T-helper 9 cell (primary cell): Measurements from ENCODE around the gene IGFALS.
A peak's percentile ranks its signal among the peaks of the same experiment; 100 is the strongest.

ENCODE experiments used
- DNase-seq: peaks from one replicate; pipeline ENCODE4 v3.0.0-alpha.2; 2020

Gene IGFALS

DNA sequence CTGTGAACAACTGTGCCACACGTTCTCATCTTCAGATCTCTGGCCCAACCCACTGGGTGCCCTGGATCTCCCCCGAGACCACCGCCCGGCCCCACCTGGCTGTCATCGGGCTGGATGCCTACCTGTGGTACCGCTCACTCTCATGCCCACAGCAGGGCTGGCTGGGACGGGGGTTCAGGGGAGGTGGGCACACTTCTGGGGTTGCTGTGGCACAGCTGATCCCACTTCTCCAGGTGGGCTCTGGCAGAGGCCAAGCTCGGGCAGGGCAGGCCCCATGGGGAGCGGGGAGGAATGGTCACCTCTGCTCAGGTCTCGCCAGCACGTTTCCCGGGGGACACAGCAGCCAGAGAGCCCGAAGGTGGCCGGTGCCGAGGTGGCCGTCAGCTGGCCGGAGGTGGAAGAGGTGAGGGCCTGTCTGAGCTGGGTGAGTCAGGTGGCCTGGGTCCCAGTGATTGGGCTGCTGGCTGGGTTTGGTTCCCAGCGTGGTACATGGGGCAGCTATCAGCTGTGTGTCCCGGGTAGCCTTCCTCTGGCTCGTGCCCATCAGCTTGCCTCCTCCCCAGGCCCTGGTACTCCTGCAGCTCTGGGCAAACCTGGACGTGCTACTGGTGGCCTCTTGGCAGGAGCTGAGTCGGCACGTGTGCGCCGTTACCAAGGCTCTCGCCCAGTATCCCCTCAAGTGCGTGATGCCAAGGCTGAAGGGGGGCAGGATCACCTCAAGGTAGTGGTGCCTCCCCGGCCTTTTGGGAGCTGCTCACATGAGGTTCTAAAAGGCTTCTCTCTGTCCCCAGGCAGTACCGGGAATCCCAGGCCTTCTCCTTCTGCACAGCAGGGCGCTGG lies 18.3 kb downstream of the IGFALS start:
- DNase-seq, result no peak

DNA sequence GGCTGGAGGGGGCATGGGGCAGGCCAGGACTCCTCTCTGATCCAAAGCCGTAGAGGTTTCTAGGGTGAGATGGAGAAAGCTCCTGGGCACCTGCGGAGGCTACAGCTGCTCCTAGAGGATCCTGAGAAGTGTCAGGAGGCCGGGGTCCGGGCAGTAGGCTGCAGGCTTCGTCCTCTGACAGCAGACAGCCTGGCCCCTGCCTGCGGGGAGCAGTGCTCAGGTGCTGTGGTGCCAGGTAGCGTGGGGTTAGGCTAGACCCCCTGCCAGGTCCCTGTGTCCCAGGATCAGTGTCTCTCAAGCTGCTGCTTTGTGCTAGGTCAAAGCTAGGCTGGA lies 19.1 kb downstream of the IGFALS start:
- DNase-seq, result no peak

DNA sequence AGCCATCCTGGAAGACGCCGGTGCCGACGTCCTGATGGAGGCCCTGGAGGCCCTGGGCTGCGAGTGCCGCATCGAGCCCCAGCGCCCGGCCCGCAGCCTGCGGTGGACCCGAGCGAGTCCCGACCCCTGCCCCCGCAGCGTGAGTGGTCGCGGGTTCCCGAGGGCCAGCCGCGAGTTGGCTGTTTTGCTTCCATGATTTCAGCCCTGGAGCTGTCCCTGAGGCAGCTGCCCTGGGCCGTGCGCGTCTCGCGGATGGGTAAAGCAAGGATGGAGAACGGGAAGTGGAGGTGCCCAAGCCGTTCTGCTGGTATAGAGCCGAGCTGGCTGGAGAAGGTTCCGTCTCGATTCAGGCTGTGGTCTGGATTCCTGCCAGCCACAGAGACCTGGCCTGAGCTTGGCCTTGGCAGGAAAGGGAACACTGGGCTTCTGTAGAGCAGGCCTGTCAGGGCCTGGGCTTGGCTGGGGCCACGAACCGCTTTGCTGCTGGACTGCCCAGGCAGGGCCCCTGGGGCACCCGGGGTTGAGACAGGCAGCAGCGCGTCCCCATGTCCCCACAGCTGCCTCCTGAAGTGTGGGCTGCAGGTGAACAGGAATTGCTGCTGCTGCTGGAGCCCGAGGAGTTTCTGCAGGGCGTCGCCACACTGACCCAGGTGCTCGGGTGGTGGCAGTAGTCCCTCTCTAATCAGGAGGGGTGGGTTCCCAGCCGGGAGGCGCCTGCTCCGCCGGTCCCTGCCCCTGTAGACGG lies 19.6 kb downstream of the IGFALS start:
- no peak for DNase-seq

DNA sequence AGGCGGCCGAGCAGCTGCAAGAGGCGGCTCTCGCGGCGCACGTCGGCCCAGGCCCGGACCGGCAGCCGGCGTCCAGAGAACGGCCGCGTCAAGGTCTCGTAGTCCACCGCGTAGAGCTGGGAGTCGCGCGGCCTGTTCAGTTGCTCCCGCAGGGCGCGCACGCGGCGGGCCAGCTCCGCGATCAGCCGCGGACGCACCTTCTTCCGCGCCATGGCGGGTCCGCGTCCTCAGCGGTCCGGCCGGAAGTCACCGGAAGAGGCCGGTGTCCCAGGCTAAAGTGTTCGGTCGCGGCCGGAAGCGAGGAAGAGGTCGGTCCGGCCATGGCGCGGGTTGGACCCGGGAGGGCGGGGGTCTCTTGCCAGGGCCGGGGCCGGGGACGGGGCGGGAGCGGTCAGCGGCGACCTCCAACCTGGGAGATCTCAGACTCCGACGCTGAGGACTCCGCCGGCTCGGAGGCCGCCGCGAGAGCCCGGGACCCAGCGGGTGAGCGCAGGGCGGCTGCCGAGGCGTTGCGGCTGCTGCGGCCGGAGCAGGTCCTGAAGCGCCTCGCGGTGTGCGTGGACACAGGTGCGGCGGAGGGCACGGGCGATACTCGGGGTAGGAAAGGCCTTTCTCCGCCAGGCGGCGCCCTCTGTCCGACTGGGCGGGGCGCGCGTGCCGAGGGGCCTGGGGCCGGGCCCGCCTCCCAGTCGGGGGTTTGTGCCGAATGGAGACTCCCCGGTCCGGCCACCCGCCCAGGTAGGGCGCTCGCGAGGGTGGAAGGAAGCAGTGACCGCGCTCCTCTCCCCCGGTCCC lies 20.4 kb downstream of the IGFALS start, which contains the start of gene MRPS34:
MRPS34 (minus strand) TSS at position 227 of the 795 bp plus-strand sequence; CDS start at position 212, 15 bp downstream.
- peak; percentile 79 for DNase-seq

DNA sequence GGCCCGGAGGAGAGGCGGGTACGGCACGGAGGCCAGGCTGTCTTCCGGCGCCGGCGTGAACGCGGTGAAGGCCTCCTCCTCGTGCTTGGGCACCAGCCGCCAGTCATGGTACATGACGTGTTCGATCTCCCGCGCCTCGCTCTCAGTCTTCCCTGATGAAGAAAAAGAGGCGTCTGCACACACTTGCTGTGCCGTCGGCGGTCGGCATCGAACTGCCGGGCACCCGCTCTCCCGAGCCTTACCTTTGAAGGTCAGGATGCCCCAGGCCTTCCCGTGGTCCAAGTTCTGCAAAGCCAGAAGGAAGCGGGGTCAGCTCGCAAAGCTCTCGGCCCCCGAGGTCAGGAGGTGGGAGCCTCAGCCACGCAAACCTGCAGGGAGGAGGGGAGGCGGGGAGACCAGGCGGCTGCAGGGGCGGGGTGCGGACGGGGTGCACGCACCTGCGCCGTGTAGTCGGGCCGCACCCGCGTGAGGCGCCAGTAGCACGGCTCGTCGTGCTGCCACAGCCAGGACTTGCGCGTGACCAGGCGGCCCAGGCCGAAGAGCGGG lies 21.1 kb downstream of the IGFALS start, which contains the start of gene EME2:
EME2 (plus strand) TSS at position 449 of the 546 bp plus-strand sequence. CDS start 418 bp downstream, outside the sequence.
- DNase-seq, result peak; percentile 37

DNA sequence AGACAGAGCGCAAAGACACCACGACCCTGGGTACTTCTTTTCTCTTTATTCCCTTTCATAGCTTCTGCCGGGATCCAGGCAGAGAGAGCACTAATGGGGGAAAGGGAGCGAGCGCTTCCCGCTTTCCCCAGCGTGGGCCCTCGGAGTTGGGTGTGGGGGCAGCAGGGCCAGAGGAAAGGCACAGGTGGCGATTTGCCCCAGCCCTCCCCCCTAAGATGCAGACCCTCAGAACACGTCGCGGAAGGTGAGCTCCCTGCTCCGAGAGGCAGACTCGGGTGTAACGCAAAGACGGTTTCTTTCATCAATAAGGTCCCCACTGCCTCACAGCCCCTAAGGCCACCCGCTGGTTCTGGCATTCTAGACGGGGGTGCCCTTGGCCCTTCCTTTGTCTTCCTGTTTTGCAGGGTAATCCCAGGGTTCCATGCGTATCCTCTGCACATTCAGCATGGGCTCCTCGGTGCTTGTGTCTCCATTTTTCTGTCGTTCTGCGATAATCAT lies 21.6 kb downstream of the IGFALS start:
- DNase-seq, result no peak

DNA sequence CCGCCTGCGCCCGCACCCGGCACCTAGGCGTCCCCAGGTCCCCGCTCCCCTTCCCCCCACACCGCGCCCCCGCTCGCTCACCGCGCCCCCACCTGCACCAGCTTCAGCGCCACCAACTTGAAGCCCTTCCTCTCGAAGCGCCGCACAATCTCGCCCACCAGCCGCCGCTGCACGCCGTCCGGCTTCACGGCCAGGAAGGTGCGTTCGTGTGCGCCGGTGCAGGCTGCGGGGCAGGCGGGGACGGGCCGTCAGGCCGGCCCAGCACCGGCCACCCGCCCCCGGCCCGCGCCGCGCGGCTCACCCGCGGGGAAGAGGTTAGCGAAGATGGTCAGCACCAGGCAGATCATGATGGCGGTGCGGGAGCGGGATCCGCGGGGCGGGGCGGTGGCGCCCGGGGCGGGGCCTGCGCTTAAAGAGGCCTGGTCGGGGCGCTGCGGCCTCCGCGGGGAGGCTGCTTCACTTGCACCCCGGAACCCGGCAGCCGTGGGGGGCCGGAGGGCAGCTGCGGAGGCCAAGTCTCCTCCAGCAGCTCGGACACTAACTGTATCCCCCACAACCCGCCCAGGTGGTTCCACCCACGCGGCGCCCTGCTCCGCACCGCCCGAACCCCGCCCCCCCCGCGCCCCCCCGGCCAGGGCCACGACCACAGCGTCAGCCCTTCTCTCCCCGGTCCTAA lies 22.2 kb downstream of the IGFALS start, which contains the start of gene NME3:
NME3 (minus strand) TSS at position 356 of the 676 bp plus-strand sequence; CDS start at position 347, 9 bp downstream.
- DNase-seq, result peak; percentile 64

DNA sequence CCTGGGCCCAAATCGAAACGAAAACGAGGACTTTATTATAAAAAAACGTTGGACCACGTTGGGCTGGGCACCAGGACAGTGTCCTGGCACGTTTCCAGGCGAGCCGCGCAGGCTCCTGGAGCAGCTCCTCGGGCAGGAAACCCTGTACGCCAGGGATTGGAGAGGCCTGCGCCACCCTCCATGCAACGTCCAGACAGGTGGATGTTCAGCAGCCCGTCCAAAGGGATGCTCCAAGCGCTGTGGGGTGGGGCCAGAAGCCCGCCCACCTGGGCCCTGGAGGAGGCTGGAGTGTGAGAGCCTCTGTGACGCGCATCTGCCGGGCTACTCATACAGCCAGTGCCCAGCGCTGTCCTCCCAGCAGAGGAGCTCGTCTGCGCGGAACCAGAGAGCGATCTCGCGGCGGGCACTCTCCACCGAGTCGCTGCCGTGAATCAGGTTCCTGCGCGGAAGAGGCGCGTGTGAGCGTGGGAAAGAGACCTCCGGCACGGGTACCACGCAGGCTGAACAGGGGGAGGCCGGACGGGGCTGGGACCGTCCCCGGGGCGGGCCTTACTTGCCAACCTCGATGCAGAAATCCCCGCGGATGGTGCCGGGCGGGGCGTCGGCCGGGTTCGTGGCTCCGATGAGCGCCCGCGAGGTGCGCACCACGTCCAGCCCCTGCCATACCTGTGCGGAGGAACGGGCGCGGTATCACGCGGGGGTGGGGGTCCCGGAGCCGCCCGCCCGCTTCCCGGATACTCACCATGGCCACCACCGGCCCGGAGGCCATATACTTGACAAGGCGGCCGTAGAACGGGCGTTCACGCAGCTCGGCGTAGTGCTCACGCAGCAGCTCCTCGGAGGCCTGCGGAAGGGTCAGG lies 22.9 kb downstream of the IGFALS start:
- DNase-seq, result peak; percentile 43

DNA sequence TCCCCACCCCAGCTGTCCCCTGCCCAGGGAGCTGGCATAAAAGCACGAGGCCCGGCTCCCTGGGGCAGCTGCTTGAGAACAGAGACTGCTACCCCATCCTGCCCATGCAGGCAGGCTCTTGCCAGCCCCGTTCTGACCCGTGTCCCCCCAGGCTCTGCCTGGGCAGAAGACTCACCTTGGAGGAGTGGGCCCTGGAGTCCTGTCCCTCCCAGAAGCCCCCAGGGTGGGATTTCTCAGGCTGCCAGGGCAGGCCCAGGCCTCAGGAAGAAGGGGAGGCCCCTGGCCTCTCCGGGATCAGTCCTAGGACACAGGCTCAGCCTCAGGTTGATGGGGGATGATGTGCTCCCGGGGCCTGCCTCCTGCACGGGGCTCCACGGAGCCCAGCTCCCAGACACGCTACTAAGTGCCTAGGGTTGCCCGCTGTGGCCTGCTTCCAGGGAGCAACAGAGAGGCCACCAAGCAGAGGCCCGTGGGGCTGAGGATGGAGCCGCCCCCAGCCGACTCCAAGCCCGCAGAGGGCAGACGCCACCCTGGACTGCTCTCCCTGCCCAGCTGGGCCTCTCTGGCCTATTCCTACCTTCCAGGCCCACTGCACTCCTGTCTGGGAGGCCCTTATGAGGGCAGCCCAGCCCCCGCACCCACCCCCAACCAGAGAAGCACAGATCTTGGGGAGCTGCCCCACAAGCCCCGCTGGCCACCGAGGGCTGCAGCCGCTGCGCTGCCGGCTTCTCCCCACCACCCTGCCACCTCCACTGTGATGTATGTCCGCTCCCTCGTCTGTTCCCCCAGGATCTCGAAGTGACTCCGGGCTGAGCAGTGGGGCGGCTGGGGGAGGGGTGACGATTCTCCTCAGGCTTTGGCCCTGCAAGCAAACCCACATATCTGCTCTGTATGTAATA lies 23.9 kb downstream of the IGFALS start:
- no peak for DNase-seq

DNA sequence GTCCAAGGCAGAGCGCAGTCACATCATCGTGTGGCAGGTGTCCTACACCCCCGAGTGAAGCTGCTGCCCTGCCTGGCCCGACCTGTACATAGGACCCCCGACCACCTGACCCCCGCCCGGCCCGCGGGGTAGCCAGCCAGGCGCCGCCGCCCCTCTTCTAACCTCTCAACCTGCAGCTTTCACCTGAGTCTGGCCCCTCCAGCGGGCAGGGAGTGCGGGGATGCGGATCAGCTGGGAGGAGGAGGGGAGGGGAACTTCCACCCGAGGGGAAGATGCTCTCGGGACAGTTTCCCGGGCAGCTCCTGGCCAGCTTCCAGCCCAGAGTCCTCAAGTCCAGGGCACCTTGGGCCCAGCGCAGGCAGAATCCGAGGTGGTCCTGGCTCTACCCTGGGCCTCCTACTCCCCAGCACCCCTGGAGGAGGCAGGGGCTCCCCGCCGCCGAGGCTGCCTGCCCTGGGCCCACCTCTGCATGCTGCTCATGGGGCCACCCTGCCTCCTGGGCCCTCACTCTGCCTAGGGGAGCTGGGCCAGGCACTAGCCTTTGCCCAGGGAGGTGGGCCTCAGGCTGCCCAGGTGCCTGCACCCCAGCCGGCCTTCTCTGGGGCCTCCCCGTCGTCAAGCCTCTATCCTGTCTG lies 24.6 kb downstream of the IGFALS start:
- no peak for DNase-seq

DNA sequence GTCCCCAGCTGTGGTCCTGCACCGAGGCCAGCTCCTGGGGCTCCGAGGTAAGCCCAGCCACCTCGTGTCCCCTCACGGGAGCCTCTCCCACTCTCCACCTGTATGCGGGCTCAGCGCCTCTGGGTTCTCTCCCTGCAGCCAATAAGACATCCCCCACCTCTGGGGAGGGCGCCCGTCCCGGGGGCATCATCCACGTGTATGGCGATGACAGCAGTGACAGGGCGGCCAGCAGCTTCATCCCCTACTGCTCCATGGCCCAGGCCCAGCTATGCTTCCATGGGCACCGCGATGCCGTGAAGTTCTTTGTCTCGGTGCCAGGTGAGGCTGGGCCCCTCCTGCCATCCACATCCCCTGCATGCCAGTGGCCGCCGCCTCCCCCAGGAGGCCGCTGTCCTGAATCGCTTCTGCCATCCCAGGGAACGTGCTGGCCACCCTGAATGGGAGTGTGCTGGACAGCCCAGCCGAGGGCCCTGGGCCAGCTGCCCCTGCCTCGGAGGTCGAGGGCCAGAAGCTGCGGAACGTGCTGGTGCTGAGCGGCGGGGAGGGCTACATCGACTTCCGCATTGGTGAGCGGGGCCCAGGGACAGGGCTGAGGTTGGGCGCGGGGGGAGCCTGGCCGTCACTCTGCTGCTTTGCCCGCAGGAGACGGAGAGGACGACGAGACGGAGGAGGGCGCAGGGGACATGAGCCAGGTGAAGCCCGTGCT lies 25.3 kb downstream of the IGFALS start:
- no peak for DNase-seq

DNA sequence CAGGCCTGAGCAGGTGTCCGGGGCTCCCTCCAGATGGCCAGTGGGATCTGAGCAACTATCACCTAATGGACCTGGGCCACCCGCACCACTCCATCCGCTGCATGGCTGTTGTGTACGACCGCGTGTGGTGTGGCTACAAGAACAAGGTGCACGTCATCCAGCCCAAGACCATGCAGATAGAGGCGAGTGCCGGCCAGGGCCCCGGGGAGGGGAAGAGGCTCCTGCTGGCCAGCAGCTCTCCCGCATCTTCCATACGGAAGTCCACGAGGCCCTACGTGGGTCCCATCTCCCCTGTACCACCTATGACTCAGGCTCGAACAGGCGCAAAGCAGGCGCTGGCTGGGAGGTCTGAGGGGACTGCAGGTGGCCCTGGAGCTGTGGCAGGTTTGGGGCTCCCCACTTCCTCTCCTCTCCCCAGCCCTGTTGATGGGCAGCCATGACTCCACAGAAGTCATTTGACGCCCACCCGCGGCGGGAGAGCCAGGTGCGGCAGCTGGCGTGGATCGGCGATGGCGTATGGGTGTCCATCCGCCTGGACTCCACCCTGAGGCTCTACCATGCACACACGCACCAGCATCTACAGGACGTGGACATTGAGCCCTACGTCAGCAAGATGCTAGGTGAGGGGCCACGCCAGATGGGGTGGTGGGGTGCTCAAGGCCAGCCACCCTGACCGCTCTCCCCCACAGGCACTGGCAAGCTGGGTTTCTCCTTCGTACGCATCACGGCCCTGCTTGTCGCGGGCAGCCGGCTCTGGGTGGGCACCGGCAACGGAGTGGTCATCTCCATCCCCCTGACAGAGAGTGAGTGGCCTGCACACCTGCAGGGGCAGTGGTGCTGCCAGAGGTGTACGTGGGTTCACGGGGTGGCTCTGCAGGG lies 26.1 kb downstream of the IGFALS start:
- no peak for DNase-seq

DNA sequence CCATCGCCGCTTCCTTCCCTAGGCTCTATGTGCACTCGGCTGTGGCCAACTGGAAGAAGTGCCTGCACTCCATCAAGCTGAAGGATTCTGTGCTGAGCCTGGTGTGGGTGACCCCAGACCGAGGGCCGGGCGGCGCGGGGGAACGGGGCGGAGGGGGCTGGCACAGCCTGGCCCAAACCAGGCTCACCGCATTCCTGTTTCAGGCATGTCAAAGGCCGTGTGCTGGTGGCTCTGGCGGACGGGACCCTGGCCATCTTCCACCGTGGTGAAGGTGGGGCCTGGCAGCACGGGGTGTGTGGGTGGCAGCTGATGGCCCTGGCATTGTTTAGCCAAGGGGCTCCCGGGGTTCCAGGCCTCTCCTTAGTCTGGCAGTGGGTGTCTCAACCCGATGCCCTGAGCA lies 26.8 kb downstream of the IGFALS start:
- DNase-seq, result no peak

DNA sequence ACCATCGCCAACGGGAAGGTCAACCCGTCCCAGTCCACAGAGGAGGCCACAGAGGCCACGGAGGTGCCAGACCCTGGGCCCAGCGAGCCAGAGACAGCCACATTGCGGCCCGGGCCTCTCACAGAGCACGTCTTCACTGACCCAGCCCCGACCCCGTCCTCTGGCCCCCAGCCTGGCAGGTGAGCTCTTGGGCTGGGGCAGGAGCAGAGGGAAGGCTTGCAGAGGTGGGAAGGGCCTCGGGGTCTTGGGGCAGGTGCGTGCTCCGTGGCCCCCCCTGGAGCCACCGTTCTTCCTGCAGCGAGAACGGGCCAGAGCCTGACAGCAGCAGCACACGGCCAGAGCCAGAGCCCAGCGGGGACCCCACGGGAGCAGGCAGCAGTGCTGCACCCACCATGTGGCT lies 27.3 kb downstream of the IGFALS start:
- no peak for DNase-seq

DNA sequence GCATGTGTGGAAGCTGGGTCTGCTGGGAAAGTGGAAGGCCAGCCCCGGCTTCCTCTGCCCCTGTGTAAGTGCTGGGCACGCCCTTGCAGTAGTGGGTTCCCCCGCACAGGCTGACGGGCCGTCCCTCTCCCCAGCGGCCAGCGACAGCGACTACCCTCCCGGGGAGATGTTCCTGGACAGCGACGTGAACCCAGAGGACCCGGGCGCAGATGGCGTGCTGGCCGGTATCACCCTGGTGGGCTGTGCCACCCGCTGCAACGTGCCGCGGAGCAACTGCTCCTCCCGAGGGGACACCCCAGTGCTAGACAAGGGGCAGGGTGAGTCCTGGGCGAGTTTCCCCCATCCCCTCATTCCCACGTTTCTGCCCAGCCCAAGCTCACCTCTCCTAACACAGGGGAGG lies 27.7 kb downstream of the IGFALS start:
- DNase-seq, result no peak

DNA sequence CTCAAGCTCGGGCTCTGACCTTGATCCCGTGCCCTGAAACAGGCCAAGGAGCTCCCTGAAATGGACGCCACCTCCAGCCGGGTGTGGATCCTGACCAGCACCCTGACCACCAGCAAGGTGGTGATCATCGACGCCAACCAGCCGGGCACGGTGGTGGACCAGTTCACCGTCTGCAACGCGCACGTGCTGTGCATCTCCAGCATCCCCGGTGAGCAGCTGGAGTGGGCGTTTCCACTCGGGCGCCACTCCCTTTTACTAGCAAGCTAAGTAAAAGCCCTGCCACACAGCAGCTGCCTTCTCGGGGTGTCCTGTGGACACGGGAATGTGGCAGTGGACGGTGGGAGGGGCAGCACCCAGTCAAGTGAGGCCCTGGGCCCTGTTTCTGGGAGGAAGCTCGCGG lies 28.5 kb downstream of the IGFALS start:
- DNase-seq, result no peak
